ENCODE data around the gene SMYD3.

DNA sequence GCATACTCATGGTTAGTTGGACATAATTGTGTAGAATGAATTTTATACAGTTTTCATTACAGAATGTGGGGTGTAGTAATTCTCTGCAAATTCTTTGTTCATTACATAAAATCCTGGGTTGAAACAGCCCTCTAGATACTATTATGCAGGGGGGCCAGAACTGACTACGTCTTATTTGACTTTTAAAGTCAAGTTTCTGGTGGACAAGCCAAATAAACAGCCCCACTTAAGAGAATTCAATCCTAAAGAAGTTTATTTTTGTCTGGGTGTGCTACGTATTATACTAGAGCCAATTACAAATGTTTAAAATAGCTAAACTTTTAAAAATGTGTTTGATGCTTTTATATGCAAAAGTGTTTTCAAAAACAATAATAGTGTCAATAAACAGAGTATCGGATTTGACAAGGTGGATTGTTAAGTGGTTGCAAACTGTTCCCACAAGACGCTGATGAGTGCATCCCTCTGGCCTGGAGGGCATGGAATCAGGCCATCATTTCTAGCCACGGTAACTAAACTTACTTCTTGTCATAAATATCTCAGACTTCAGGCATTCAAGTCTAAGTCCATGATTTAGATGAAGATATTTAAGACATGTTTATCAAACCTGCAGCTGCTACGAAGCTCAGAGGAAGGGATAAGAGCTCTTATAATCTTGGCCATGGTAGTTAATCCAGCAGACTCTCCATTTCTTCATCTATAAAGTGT is 706.0 kb downstream of the SMYD3 start:
- no peak for TF ChIP-seq POLR2A (IDR thresholded peaks at IDR 0.05; ENCODE audit: low read length)
- TF ChIP-seq GATA1 (IDR thresholded peaks at IDR 0.05; ENCODE audit: low read depth, low read length), result no peak
